Psoas muscle (tissue), 8 donors: ENCODE measurements around the gene ENTPD1. TPM values are rescaled to one million over a fixed set of nuclear protein-coding genes. Genes with fewer than 3 reads are reported as not detected.

ENCODE experiments used
- ATAC-seq, 4 donors: fragments of 200-7000 bp; cut with Tn5 transposase; one replicate each; pipeline ENCODE4 v1.9.1; 2020; ENCODE audit warnings: moderate library complexity in 3 of 4, mild to moderate bottlenecking in 2 of 4
- DNase-seq, 2 donors: peaks; one replicate each; pipeline ENCODE4 v3.0.0-alpha.2; 2020
- H3K27ac ChIP-seq: fragments of 200-600 bp; one replicate; pipeline ENCODE4 v1.8.0; 2022
- H3K27me3 ChIP-seq, 3 donors: fragments of 200-600 bp in 1 of 3; one replicate each; pipeline versions ENCODE4 v1.6.1 to v1.8.0; 2013 to 2022; ENCODE audit warnings: low read length in 2 of 3, mild to moderate bottlenecking in 2 of 3, moderate library complexity in 1 of 3; ENCODE audit not compliant: insufficient read depth in 3 of 3
- H3K36me3 ChIP-seq, 2 donors: fragments of 200-600 bp in 1 of 2; one replicate each; pipeline versions ENCODE4 v1.6.1 to v1.8.0; 2013 to 2022; ENCODE audit warnings: low read depth in 1 of 2, mild to moderate bottlenecking in 1 of 2, moderate library complexity in 1 of 2; ENCODE audit not compliant: insufficient read depth in 1 of 2
- H3K4me1 ChIP-seq: fragments of 200-600 bp; one replicate; pipeline ENCODE4 v1.8.0; 2022
- H3K4me3 ChIP-seq: fragments of 200-600 bp; one replicate; pipeline ENCODE4 v1.8.0; 2022; ENCODE audit warnings: mild to moderate bottlenecking
- H3K9me3 ChIP-seq: fragments of 200-600 bp; one replicate; pipeline ENCODE4 v1.8.0; 2022
- CTCF ChIP-seq: fragments of 200-600 bp; IDR thresholded peaks from one replicate; pipeline ENCODE4 v1.8.0; 2022; ENCODE audit warnings: antibody characterized with exemption
- WGBS, 3 donors: extraction: QIAGEN DNeasy Blood & Tissue Kit; methylation state at CpG; one replicate each; pipeline versions ENCODE4 v1.1.6 to v1.1.7; 2013; 5-methylcytosine and 5-hydroxymethylcytosine counted together
- intact Hi-C, 2 donors: fragments of 100-400 bp; cut with DNase I; formaldehyde crosslinking; loops; one replicate each; pipeline versions ENCODE4 v1.11.0 to v1.14.2; 2022
- polyA plus RNA-seq, 3 donors: library from polyadenylated mRNA; stranded (reverse); fragments of 200-250 nt; gene quantifications; one replicate each; pipeline ENCODE4 v1.2.3, GENCODE V29; 2013
- total RNA-seq, 4 donors: library from RNA; stranded (reverse); fragmentation: NEBNext Ultra II Directional in 2 of 4; extraction: Animal tissue kit (Norgen Biotek cat#: 25700) in 2 of 4; gene quantifications; one replicate each; pipeline versions ENCODE4 v1.2.1 to v1.2.4, GENCODE V29; 2021 to 2023
- donor health status: healthy with polysubstance abuse.
- donor health status: DM: no; HTN: no; CAD: no; lungs with moderate emphysema.
- donor health status: Bipolar disorder and iron deficiency.
- donor health status: healthy.
- donor health status: DM: yes; HTN: yes; CAD: no.
- donor health status: DM: no; HTN: no; CAD: no.
- donor health status: DM: no; HTN: no; CAD: no.
- donor health status: DM: yes; HTN: yes; CAD: no.

ENTPD1 gene
- total and polyA plus RNA-seq, 7 donors, result 1.4 to 3.9 (median 1.7) TPM

- Histone ChIP-seq H3K4me1 (no peaks in the 10 kb centered on the region), H3K36me3 (no peaks in the 10 kb centered on the region), H3K4me3 (no peak overlapping the region), H3K27ac (no peak overlapping the region), H3K27me3 (no peaks in the 10 kb centered on the region), H3K9me3 (no peaks in the 10 kb centered on the region)
- no peak for ATAC-seq
- no peak for TF ChIP-seq CTCF
- no peak for DNase-seq
- 24 to 30% (median 28%) methylated on average over 7 of the region's 7 CpGs for WGBS, 3 donors
- intact Hi-C loops, result no loop called here
These were observed 58.2 kb downstream of the ENTPD1 start for GRCh38 chr10:95814011-95814727.

- Histone ChIP-seq H3K9me3 (no peaks in the 10 kb centered on the region), H3K4me1 (no peaks in the 10 kb centered on the region), H3K4me3 (no peak overlapping the region), H3K36me3 (no peaks in the 10 kb centered on the region), H3K27me3 (no peaks in the 10 kb centered on the region), H3K27ac (no peak overlapping the region)
- WGBS, 3 donors, result 47 to 59% (median 51%) methylated on average over 2 of the region's 2 CpGs
- DNase-seq, result no peak
- no peak for TF ChIP-seq CTCF
- intact Hi-C loops, result no loop called here
- ATAC-seq, result no peak
These were observed 59.2 kb downstream of the ENTPD1 start for GRCh38 chr10:95815133-95815532.

- Histone ChIP-seq H3K9me3 (no peaks in the 10 kb centered on the region), H3K27me3 (no peaks in the 10 kb centered on the region), H3K27ac (no peak overlapping the region), H3K4me1 (no peaks in the 10 kb centered on the region), H3K36me3 (no peaks in the 10 kb centered on the region), H3K4me3 (no peak overlapping the region)
- no peak for TF ChIP-seq CTCF
- ATAC-seq (no peak), DNase-seq (no peak)
- intact Hi-C loops, result no loop called here
- 48 to 53% (median 48%) methylated on average over 6 of the region's 6 CpGs for WGBS, 3 donors
These were observed 59.8 kb downstream of the ENTPD1 start for GRCh38 chr10:95815701-95816240.

GRCh38 chr10:95818010-95818409 is 62.0 kb downstream of the ENTPD1 start:
- no peak for TF ChIP-seq CTCF
- 83 to 89% (median 88%) methylated on average over 1 of the region's 1 CpG for WGBS, 3 donors
- ATAC-seq (no peak), DNase-seq (no peak)
- Histone ChIP-seq H3K27ac (no peak overlapping the region), H3K4me1 (no peaks in the 10 kb centered on the region), H3K27me3 (no peaks in the 10 kb centered on the region), H3K9me3 (no peaks in the 10 kb centered on the region), H3K36me3 (no peaks in the 10 kb centered on the region), H3K4me3 (no peak overlapping the region)
- intact Hi-C loops, result no loop called here

GRCh38 chr10:95818668-95819067 is 62.7 kb downstream of the ENTPD1 start:
- no peak for TF ChIP-seq CTCF
- H3K4me3 ChIP-seq, result no peak overlapping the region
- H3K27ac ChIP-seq, result no peak overlapping the region
- H3K9me3 ChIP-seq, result no peaks in the 10 kb centered on the region
- H3K4me1 ChIP-seq, result no peaks in the 10 kb centered on the region
- ATAC-seq (no peak), DNase-seq (no peak)
- H3K36me3 ChIP-seq, result no peaks in the 10 kb centered on the region
- intact Hi-C loops, result no loop called here
- 28 to 48% (median 37%) methylated on average over 2 of the region's 2 CpGs for WGBS, 3 donors
- H3K27me3 ChIP-seq, result no peaks in the 10 kb centered on the region
